Loucy (cell line): ENCODE measurements around the gene ASPHD2.

Experiments used
- H2AFZ ChIP-seq: fragments of 200-600 bp; sonication (generic); 2 replicates; pipeline ENCODE4 v1.6.0; 2016; ENCODE audit warnings: antibody characterized with exemption, mild to moderate bottlenecking, low read length, moderate library complexity
- H3F3A ChIP-seq: fragments of 200-600 bp; 2 replicates; pipeline ENCODE4 v1.6.0; 2016; ENCODE audit warnings: antibody characterized with exemption, low read depth, mild to moderate bottlenecking
- H3K27me3 ChIP-seq: fragments of 200-600 bp; sonication (generic); 2 replicates; pipeline ENCODE4 v1.6.1; 2014; ENCODE audit warnings: low read length, mild to moderate bottlenecking; ENCODE audit not compliant: insufficient read depth, poor library complexity, severe bottlenecking
- H3K36me3 ChIP-seq: fragments of 200-600 bp; sonication (generic); 2 replicates; pipeline ENCODE4 v1.6.1; 2016; ENCODE audit warnings: low read length; ENCODE audit not compliant: insufficient read depth
- H3K4me1 ChIP-seq: fragments of 200-600 bp; sonication (generic); 2 replicates; pipeline ENCODE4 v1.5.1; 2014; ENCODE audit warnings: low read length, mild to moderate bottlenecking; ENCODE audit not compliant: insufficient read depth, poor library complexity, severe bottlenecking
- H3K4me2 ChIP-seq: fragments of 200-600 bp; sonication (generic); 2 replicates; pipeline ENCODE4 v1.6.0; 2014; ENCODE audit warnings: antibody characterized with exemption, low read length, low read depth, mild to moderate bottlenecking; ENCODE audit not compliant: poor library complexity, severe bottlenecking
- H3K4me3 ChIP-seq: fragments of 200-600 bp; sonication (generic); 2 replicates; pipeline ENCODE4 v1.5.1; 2014; ENCODE audit warnings: low read length, mild to moderate bottlenecking, mixed read lengths; ENCODE audit not compliant: poor library complexity, severe bottlenecking
- H3K79me2 ChIP-seq: fragments of 200-600 bp; sonication (generic); 2 replicates; pipeline ENCODE4 v1.6.1; 2014; ENCODE audit warnings: low read length; ENCODE audit not compliant: insufficient read depth
- H3K9ac ChIP-seq: fragments of 200-600 bp; sonication (generic); 2 replicates; pipeline ENCODE4 v1.6.0; 2014; ENCODE audit warnings: mild to moderate bottlenecking, low read depth, low read length, moderate library complexity; ENCODE audit not compliant: poor library complexity, severe bottlenecking
- H3K9me2 ChIP-seq: fragments of 200-600 bp; sonication (generic); replicated peaks from 2 replicates; pipeline ENCODE4 v1.6.1; 2016; ENCODE audit warnings: low read depth, low read length, mixed read lengths
- H3K9me3 ChIP-seq: fragments of 200-600 bp; sonication (generic); 2 replicates; pipeline ENCODE4 v1.6.1; 2014; ENCODE audit warnings: mild to moderate bottlenecking, antibody characterized with exemption, low read length, low read depth; ENCODE audit not compliant: insufficient read depth
- H4K20me1 ChIP-seq: fragments of 200-600 bp; sonication (generic); 2 replicates; pipeline ENCODE4 v1.6.0; 2014; ENCODE audit warnings: antibody characterized with exemption, low read length, mild to moderate bottlenecking; ENCODE audit not compliant: insufficient read depth, poor library complexity, severe bottlenecking
- TF ChIP-seq, protein P1 (sequence below): fragments of 200-600 bp; sonication (generic); conservative IDR thresholded peaks from 2 replicates; pipeline ENCODE4 v1.5.1; 2014; ENCODE audit warnings: mild to moderate bottlenecking, antibody characterized with exemption, low read length

The ASPHD2 gene

DNA sequence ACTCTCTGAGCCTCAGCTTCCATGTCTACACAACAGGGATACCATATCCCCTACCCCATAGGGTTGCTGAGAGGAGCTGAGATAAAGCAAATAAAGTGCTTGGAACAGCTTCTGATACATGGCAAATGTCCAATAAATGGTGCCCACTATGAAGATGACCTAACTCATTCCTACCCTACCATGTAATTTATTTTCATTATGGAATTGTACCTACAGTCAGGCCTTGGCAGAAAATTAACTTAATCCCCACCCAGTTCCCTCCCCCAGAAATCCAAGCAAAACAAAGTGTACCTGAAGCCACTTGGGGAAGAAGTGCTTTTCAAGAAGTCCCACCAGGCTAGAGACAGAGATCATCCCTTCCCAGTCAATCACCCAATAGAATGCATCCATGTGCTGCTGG lies 65.4 kb downstream of the ASPHD2 start:
- peaks cover 82% of the 10 kb centered on the region for H3K36me3 ChIP-seq
- H3K4me3 ChIP-seq: no peak overlapping the region
- no peaks in the 10 kb centered on the region for H4K20me1 ChIP-seq
- no peaks in the 10 kb centered on the region for H3K27me3 ChIP-seq
- H3K9ac ChIP-seq: no peak overlapping the region
- no peak overlapping the region for H2AFZ ChIP-seq
- peaks cover 3% of the 10 kb centered on the region for H3K4me1 ChIP-seq
- no peaks in the 10 kb centered on the region for H3F3A ChIP-seq
- TF ChIP-seq, protein P1, sequence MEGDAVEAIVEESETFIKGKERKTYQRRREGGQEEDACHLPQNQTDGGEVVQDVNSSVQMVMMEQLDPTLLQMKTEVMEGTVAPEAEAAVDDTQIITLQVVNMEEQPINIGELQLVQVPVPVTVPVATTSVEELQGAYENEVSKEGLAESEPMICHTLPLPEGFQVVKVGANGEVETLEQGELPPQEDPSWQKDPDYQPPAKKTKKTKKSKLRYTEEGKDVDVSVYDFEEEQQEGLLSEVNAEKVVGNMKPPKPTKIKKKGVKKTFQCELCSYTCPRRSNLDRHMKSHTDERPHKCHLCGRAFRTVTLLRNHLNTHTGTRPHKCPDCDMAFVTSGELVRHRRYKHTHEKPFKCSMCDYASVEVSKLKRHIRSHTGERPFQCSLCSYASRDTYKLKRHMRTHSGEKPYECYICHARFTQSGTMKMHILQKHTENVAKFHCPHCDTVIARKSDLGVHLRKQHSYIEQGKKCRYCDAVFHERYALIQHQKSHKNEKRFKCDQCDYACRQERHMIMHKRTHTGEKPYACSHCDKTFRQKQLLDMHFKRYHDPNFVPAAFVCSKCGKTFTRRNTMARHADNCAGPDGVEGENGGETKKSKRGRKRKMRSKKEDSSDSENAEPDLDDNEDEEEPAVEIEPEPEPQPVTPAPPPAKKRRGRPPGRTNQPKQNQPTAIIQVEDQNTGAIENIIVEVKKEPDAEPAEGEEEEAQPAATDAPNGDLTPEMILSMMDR: no peak
- no peaks in the 10 kb centered on the region for H3K9me2 ChIP-seq
- no peak overlapping the region for H3K4me2 ChIP-seq
- no peaks in the 10 kb centered on the region for H3K79me2 ChIP-seq
- no peaks in the 10 kb centered on the region for H3K9me3 ChIP-seq
